Raji (cell line): ENCODE measurements around the gene INTS11.
A peak's percentile ranks its signal among the peaks of the same experiment; 100 is the strongest.

Experiments
- POLR2A ChIP-seq: IDR thresholded peaks from 2 replicates; pipeline ENCODE4 v1.6.1; 2011; ENCODE audit warnings: low read depth, low read length, control low read depth; ENCODE audit not compliant: insufficient read depth

INTS11 gene

DNA sequence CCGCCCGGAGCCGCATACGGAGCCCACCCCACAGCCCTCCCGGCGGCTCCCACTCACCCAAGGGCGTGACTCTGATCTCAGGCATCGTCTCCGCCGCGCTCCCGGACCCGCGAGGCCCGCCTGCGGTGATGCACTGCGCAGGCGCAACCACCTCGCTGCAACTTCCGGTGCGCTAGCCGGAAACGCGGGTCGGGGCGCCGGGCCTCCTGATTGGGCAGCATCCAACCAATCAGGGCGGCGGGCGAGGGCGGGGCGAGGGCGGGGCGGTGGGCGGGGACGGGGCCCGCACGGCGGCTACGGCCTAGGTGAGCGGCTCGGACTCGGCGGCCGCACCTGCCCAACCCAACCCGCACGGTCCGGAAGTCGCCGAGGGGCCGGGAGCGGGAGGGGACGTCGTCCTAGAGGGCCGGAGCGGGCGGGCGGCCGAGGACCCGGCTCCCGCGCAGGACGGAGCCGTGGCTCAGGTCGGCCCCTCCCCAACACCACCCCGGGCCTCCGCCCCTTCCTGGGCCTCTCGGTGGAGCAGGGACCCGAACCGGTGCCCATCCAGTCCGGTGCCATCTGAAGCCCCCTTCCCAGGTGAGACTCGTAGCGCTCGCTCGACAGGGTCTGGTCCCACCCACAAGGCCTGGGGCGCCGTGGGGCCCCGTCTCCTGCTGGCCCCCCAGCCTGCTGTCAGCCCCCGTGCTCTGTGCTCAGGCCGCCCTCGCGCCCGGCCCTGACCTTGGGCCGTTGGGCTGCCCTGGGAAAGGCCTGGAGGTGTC, at the start of gene INTS11, which contains the start of gene CPTP:
INTS11 (minus strand) TSS at position 137 of the 764 bp plus-strand sequence; CDS start at position 85, 52 bp downstream.
CPTP (plus strand) TSS at position 279 of the 764 bp plus-strand sequence. CDS start 2,109 bp downstream, outside the sequence.
- TF ChIP-seq POLR2A = peak; percentile 95

DNA sequence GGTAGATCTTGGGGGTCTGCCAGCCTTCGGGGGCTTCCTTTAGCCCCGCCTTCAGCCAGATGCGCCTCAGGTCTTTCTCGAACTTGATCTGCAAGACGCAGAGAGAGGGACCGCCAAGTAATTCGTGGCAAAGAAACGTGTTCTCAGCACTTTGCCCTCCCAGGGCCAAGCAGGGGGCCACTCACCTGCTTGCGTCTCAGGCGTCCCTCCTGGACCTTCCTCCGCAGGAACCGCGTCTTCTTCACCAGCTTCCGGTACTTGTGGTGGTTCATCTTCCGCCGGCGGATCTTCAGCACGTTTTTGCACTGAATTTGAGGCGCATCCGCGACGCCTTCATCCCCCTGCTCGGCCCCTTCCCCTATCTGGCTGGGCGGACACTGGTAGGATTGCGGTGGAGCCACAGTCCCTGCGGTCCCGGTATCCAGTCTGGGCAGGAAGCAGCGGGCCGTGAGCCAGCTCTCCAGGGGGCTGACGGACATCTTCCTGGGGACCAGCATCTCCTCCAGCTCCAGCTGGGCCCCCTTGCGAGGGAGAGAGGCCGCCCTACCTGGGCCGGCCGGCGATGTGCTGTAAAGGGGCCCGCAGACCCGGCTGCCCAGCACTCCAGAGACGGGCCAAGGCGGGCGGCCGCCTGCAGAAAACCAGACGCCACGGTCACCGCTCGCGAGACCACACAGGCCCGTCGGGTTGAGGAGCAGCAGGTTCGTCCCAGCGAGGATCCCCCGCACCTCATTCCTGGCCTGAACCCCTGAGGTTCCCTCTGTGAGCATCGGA, 49.5 kb upstream of the INTS11 start:
- TF ChIP-seq POLR2A = no peak

DNA sequence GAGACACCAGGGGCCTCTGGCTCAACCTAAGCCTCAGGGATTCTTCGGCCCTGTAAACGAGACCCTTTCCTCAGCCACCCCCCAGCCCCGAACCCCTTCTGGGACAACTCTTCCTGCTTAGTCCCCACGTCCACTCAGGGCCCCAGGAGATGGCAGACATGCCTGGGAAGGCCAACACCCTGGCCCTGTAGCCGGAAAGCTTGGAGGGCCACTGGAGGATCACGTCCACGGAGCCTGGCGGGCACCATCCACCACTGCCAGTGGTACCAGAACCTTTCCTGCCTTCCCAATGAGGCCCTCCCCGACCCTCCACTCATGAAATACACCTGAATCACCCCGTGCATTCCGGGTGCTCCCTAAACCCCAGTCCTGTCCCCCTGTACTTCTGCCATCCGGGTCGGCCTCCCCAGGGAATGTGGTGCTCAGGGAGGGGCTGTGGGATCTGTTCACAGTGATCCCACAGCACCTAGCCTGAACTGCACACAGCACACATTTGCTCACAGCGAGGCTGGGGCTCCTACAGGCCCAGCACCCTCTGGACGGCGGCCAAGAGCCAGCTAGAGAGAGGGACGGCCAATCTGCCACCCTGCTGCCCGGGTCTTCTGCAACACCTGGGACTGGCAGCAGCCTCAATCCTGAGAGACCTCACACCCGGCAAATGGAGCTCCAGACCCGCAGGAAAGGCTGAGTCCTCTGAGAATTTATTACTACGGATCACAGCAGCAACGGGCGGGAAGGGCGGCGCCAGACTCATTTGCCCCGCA, 48.8 kb upstream of the INTS11 start:
- no peak for TF ChIP-seq POLR2A

DNA sequence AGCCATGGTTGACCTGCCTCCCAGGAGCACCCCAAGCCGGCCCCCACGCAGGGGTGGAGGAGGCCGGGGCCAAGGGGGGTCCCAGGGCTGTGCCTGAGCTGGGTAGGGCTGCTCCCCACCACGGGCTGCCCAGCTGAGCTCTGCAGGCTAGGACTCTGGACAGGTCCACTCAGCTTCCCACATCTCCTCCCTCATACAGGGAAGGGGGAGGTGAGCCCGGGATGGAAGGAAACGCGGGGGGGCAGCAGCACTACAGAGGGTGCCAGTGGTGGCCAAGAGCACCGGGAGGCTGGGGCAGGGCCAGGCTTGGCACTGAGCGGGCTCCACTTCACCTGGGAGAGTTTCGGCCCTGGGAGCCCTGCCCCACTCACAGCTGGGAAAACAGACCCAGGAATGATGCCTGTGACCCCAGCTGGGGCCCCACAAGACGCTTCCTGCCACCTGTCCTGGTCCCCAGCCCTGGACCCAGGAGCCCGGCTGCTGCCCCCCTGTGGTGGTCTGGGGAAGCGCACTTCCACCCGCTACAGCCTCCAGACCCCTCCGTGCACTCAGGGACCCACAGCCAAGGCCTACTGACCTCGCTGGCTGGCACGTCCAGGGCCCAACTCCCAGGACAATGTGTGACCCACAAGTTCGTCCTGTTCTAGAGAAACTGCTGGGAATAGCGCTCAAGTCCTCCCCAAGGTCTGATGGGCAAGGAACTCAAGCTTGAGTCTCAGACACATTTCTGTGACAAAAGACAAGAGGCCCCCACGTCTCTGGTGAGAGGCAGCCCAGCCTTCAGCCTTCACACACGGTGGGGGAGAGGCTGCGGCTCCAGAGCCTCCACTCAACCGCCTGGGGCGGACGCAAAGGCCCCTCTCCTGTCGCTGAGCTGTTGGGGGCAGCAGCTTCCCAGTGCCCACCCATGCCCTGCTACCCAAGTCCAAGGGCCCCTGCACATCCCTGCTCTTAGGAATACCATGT, 47.6 kb upstream of the INTS11 start:
- TF ChIP-seq POLR2A = no peak

DNA sequence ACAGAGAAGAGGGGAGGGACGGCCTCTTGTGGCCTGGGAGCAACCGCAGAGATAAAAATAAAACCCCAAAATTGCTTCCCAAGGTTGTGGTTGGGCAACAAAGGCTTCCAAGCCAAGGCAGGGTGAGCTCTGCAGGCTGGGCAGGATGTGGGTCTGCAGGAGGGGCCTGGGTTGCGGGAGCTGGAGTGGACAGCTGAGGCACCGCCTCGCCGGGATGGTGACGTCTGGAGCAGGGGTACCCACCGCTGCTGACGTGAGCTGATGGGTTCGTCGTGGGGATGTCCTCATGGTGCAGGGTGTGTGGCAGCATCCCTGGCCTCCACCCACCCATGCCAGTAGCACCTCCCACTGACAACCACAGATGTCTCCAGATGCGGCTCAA, 46.9 kb upstream of the INTS11 start:
- no peak for TF ChIP-seq POLR2A

DNA sequence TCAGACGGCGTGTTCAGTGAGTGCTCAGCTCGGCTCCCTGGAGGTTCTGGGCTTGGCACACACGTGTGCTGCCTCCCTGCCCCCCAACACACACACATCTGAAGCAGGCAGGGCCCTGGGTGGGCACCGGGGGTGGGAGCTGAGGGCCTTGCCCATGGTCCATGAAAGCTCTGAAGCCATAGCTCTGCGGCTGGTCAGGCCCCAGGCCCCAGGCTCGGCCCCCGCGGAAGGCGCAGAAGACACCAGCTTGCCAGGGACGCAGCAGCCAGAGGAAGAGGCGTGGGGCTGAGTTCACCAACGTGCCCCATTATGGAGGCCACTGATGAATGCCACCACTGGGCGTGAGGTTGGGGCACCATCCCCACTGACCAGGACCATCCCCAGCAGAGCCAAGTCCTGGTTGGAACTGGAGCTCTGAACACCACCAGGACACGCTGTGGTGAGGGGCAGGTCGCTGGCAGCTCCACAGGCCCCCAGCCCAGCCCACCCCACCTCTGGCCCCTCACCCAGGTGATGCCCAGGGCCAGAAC, 46.4 kb upstream of the INTS11 start:
- no peak for TF ChIP-seq POLR2A

DNA sequence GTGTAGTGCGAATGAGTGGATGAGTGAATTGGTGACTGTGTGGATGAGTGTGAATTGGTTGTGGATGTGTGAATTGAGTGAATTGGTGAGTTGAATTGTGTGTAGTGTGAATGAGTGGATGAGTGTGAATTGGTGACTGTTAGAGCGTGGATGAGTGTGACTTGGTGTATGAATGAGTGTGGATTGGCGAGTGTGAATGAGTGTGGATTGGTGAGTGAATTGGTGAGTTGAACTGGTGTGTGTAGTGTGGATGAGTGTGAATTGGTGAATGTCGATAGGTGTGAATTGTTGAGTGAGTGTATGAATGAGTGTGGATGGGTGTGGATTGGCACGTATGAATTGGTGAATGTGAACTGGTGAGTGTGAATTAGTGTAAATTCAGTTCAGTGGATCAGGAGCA, 42.9 kb upstream of the INTS11 start:
- TF ChIP-seq POLR2A = no peak

DNA sequence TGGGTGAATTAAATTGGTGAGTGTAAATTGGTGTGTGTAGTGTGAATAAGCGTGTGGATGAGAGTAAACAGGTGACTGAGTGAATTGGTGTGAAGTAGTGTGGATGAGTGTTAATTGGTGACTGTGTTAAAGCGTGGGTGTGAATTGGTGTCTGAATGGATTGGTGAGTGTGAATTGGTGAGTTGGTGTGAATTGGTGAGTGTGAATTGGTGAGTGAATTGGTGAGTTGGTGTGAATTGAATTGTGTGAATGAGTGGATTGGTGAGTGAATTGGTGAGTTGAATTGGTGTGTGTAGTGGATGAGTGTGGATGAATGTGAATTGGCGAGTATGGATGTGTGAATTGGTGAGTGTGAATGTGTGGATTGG, 42.2 kb upstream of the INTS11 start:
- no peak for TF ChIP-seq POLR2A

DNA sequence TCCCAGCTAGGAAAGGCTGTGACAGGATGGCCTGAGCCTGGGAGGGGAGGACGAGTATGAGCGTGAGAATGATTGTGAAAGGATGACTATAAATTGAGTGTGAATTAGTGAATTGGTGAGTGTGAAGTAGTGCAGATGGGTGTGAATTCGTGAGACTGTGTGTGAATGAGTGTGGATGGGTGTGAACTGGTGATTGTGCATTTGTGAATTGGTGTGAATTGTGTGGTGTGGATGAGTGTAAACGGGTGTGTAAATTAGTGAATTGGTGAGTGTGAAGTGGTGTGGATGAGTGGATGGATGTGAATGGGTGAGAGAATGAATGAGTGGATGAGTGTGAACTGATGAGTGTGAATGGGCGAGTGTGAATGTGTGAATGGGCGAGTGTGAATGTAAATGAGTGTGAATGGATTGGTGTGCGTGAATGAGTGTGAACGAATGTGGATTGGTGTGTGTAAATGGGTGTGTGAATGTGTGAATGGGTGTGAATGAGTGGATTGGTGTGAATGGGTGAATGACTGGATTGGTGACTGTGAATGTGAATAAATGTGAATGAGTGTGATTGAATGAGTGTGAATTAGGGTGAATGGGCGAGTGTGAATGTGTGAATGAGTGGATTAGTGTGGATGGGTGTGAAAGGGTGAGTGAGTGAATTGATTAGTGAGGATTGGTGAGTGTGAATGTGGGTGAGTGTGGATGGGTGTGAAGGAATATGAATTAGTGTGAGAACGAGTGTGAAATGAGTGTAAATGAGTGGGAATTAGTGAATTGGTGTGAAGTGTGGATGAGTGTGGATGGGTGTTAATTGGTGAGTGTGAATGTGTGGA, 41.6 kb upstream of the INTS11 start:
- TF ChIP-seq POLR2A = no peak

DNA sequence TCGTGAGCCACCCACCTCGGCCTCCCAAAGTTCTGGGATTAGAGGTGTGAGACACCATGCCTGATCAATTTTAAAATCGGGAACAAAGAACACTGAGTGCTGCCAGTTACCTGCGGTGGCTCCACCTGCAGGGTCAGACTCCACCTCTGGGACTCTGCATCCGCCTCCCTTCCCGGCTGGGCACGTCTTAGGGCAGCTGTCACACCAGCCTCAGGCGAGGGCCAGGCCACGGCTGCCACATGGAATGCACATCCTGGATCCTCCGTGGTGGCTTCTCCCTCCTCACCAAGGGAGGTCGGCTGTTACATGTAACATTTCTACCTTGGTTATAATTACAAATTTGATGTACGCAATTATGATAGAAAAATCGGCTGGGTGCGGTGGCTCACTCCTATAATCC, 39.8 kb upstream of the INTS11 start:
- TF ChIP-seq POLR2A = no peak

DNA sequence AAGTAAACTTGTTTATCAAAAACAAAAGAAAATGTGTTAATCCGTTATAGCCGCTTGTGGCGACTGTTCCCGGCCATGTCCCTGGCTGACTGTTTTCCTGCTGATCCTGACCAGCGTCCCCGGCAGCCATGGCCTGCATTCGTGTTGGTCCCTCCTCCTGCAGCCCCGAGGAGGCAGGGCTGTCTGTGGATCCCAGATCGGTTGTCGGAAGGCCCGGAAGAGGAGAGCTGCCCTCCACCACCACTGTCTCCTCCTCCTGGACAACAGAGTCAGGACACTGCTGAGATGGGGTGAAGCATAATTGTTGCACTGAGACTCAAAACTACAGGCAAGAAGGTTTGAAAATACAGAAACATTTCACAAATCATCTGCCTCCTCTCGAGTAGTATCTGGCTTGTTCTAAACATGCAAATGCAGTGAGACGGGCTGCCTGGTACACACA, 37.5 kb upstream of the INTS11 start:
- no peak for TF ChIP-seq POLR2A

DNA sequence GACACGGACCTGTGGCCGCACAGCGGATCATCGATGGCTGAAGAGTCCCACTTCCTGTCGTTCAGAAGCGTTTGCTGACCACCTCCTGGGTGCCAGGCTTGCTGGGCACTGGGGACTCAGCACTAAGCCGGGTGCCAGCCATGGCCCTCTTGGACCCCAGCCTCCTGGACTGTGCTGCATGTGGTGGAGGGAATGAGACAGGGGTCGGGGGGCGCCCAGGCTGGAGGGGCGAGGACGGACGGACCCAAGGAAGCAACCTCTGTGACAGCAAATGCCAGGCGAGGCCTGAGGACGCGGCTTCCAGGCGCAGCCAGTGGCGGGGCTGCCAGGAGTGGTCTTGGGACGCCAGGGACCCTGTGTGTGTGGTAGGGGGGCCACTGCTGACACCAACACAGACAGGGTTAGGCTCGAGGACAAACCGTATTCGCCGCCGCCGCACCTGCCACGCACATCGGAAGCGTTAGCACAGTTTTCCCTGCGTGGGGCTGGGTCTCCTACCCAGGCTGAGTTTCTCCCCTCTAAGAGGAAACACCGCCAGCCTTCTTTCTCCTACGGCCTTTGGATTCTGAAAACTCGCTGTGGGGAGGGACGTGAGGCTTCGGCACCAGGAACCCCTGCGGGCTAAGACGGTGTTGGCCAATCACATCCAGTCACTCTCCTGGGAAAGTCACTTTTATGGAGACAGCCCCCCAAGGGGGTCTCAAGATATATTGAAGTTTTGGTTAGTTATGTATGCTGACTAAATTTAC, 36.9 kb upstream of the INTS11 start:
- no peak for TF ChIP-seq POLR2A

DNA sequence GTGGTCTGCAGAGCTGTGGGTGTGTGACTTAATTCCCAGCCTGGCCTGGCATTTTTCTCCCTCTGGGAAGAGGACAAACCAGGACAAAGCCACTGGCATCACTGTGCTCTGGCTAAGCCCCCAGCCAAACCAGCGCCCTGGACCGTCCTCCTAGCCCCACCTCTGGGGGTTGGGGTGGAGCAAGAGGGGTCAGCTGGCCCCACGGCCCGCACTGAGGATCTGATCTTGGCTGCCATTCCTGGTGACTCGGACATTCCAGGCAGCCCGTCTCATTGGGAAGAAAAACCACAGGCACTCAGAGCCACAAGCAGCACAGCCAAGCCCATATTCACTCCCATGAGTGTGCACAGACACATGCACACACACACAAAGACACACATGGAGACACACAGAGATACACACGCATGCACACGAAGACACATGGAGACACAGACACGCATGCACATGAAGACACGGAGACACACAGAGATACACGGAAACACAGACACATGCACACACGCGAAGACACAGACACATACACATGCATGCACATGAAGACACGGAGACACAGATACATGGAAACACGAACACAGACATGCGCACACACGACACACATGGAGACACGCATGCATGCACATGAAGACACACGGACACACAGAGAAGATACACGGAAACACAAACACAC, 36.2 kb upstream of the INTS11 start:
- TF ChIP-seq POLR2A = peak; percentile 44; the same call in 1 of the 2 replicates
